GM21529 (cell line): ENCODE data around the gene VSTM4.

Experiments used
- ATAC-seq: cut with Tn5 transposase; IDR thresholded peaks from one replicate; pipeline ENCODE4 v1.9.1; 2021; ENCODE audit not compliant: unreplicated experiment

The VSTM4 gene

GRCh38 chr10:49115015-49115795, at the start of gene VSTM4:
TSS of gene VSTM4 (minus strand) at chr10:49115522. CDS start at chr10:49115485, 37 bp downstream.
- no peak for ATAC-seq

DNA sequence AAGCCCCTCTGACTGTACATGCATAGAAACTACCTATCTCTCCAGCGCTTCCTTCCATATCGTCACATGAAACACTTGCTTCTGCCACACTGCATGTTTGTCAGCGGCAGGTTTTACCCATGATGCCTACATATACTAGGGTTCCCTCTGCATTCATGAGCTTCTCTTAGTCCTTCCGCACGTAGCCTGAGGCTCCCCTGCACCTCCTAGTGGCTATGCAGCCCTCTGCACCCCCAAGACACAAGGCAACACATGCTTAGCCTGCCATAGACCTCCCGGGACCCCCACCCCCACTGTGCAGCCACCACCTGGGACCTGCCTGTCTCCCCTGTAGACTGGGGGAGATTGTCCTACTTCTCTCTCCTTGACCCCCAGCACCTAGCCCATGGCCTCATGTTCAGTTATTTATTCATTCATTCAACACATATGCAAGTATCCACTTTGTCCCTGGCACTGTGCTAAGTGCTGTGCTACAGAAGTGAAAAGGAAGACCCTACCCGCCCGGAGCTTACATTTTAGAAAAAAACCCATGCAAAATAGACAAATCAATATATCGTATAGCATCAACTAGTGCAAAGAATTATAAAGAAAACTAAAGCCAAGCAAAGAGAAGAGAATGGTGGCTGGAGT, 49.4 kb upstream of the VSTM4 start:
- ATAC-seq, result peak; percentile 95

- ATAC-seq, result no peak
These were observed 48.4 kb upstream of the VSTM4 start for GRCh38 chr10:49163741-49164140.

GRCh38 chr10:49162761-49163310, 47.5 kb upstream of the VSTM4 start:
- ATAC-seq, result no peak

- no peak for ATAC-seq
These were observed 46.7 kb upstream of the VSTM4 start for GRCh38 chr10:49162063-49162462.

- no peak for ATAC-seq
These were observed 46.2 kb upstream of the VSTM4 start for GRCh38 chr10:49161411-49161997.

- no peak for ATAC-seq
These were observed 45.5 kb upstream of the VSTM4 start for GRCh38 chr10:49160814-49161213.

GRCh38 chr10:49160110-49160509, 44.8 kb upstream of the VSTM4 start:
- no peak for ATAC-seq

GRCh38 chr10:49158915-49159314, 43.6 kb upstream of the VSTM4 start:
- no peak for ATAC-seq

DNA sequence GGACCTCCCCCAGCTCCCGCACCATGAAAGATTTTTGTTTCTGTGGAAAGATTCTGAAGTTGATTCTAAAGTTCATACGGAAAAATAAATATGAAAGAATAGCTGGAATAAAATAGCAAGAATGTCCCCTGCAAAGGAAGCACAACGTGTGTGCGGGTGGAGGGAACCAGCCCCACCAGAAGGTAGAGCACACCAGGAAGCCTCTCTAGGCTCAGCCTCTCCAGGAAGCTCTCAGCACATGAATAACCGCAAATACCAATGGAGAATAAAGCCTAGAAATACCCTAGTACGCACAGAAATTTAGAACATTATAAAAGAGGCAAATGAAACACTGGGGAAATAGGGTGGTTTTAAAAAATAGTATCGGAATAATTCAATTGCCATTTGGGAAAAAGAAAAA, 43.1 kb upstream of the VSTM4 start:
- no peak for ATAC-seq

DNA sequence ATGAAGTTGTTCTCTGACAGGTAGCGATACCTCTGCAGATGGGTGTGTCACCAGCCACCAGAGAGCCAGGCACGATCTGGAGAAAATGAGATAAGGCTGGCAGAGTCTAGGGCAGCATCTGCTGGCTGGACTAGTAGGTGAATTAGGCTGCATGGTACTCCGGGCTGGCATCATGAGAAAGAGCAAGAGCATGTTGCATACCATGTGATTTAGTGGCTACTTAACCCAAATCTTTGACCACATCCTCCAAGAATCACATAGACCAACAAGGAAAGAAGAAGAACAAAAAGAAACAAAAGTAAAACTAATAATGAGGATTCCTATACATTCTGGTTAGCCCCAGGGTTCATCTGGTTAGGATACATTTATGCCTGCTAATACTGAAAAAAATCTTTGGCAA, 41.9 kb upstream of the VSTM4 start:
- no peak for ATAC-seq

GRCh38 chr10:49154641-49155040, 39.3 kb upstream of the VSTM4 start:
- no peak for ATAC-seq

DNA sequence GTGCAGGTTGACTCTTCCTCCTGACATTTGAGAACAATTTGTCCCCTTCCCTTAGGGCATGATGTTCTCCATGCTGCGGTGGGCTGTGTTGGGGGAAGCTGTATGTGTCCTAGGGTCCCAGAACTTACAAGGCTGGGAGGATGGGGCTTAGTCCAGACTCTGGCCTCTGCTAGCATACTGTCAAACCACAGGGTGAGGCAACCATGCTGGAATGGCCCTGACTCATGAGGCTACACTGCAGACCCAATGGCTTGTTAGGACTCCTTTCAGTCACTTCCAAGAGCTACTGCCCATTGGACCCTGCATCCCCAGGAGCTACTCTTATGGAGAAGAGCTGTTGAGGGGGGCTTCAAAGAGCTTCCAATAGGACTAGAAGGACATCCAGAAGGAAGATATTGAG, 38.6 kb upstream of the VSTM4 start:
- ATAC-seq, result no peak

- ATAC-seq, result no peak
These were observed 37.8 kb upstream of the VSTM4 start for GRCh38 chr10:49153115-49153514.

- no peak for ATAC-seq
These were observed 37.3 kb upstream of the VSTM4 start for GRCh38 chr10:49152663-49153062.

GRCh38 chr10:49152037-49152436, 36.7 kb upstream of the VSTM4 start:
- no peak for ATAC-seq

DNA sequence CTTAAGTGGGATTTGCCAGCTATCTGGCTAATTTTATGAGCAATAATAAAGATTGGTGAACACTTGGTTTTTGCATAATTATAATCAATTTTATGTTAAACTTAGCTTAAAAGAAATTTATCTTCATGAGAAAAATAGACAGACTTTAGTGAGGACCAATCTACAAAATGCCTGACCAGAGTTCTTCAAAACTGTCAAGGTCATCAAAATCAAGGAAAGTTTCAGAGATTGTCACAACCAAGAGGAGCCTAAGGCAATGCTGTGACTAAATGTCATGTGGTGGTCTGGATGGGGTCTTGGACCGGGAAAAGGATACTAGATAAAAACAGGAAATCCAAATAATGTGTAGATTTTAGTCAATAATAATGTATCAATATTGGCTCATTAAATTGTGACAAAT, 36.2 kb upstream of the VSTM4 start:
- ATAC-seq, result no peak

GRCh38 chr10:49151025-49151445, 35.7 kb upstream of the VSTM4 start:
- ATAC-seq, result no peak

GRCh38 chr10:49150426-49150825, 35.1 kb upstream of the VSTM4 start:
- ATAC-seq, result no peak

DNA sequence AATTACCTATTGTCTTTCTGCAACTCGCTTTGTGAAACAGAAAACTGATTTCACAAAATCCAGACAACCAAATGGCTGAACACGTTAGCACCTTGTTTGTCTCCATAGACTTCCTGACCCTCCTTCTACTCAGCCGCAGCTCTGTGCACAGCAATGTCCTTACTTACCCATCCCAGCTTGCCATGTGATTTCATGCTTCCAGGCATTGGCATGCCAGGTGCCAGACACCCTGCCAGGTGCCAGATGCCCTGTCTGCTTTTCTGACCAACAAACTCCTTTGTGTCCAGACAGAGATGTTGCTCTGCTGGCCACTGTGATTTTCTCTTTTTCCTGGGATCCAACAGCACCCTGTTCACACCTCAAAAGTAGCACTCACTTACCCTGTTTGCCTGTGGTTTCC, 34.6 kb upstream of the VSTM4 start:
- no peak for ATAC-seq

DNA sequence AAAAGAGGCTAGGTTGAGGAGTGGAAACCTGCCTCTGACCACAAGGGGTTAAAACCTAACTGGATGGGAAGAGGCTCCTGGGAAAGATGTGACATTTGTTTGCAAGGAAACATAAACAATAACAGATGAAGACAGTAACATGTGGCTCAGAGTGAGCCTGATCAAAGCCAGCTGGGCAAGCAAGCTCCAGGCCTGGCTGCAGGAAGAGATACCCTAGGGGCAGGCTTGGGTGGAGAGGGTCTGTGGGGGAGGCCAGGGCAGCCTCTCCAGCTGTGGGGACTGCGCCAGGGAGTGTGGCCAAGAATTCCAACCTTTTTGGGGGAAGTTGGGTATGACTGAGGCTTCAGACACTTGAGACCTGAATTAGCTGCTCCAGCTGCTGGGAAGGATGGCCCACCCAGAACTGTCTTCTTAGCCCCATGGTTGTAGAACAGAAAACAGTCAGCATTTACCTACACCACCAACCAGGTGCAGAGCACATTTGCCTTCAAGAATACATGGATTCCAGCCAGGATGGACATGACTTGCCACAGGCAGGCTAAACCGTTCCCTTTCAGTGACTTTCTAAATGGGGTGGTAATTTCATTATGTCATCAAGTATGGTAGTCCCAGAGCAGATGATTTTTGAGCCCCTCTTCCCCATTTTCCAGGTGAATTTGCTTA, 28.9 kb upstream of the VSTM4 start:
- no peak for ATAC-seq
